Measurements from ENCODE around the gene HRCT1. TPM values are rescaled to one million over a fixed set of nuclear protein-coding genes. Genes with fewer than 3 reads are reported as not detected.

HRCT1 gene
- total RNA-seq, 1 experiment from 2014 or later: not detected

- H3T11ph ChIP-seq (ENCODE audit: low read length): no peak overlapping the region
- no peaks in the 10 kb centered on the region for H3K23me2 ChIP-seq (ENCODE audit: insufficient read length, low read depth, low read length, poor library complexity, severe bottlenecking)
- TF ChIP-seq CTCF (conservative IDR thresholded peaks at IDR 0.05): no peak
- no peaks in the 10 kb centered on the region for H4K20me1 ChIP-seq (ENCODE audit: control insufficient read depth, insufficient read depth, insufficient read length)
- no peak overlapping the region for H3K4me2 ChIP-seq (ENCODE audit: insufficient read depth, insufficient read length, low read length)
- H3K9me3 ChIP-seq (ENCODE audit: control insufficient read depth, low read depth, low read length): no peaks in the 10 kb centered on the region
- H2AFZ ChIP-seq (ENCODE audit: low read length): no peak overlapping the region
- no peak overlapping the region for H3K23ac ChIP-seq (ENCODE audit: insufficient read length, low read depth, low read length)
- H3K56ac ChIP-seq (ENCODE audit: insufficient read length, low read depth, low read length): no peak overlapping the region
- no peaks in the 10 kb centered on the region for H3K36me3 Mint-ChIP-seq (ENCODE audit: insufficient read depth in 1 of 3, low read depth in 3 of 3)
- no peak overlapping the region for H2BK20ac ChIP-seq (ENCODE audit: low read depth, low read length, poor library complexity, severe bottlenecking)
- no peaks in the 10 kb centered on the region for H3K4me1 Mint-ChIP-seq
- H3K4ac ChIP-seq (ENCODE audit: low read depth, low read length): no peak overlapping the region
- no peak for DNase-seq
- H4K91ac ChIP-seq (ENCODE audit: insufficient read length, low read depth, low read length): no peak overlapping the region
- no peak overlapping the region for H3K4me3 Mint-ChIP-seq
- no peak overlapping the region for H2AK5ac ChIP-seq (ENCODE audit: insufficient read length, low read length)
- H3K4me1 ChIP-seq (ENCODE audit: insufficient read depth, low read length): no peaks in the 10 kb centered on the region
- H3K27ac ChIP-seq (ENCODE audit: insufficient read length, low read depth, low read length): no peak overlapping the region
- no peak overlapping the region for H2BK12ac ChIP-seq (ENCODE audit: insufficient read length, low read depth, low read length)
- H4K8ac ChIP-seq (replicated peaks; ENCODE audit: insufficient read length, low read depth, low read length): no peak overlapping the region
- peaks cover 2 to 3% of the 10 kb centered on the region in 2 experiments; a peak in 1 of 5 replicates for H3K9me3 Mint-ChIP-seq
- H3K79me1 ChIP-seq (ENCODE audit: insufficient read depth, low read depth, low read length, poor library complexity, severe bottlenecking): no peaks in the 10 kb centered on the region
- H3K27me3 Mint-ChIP-seq (ENCODE audit: low read depth): peaks cover 59% of the 10 kb centered on the region
- H3K14ac ChIP-seq (ENCODE audit: insufficient read depth, low read length): no peak overlapping the region
- H2BK15ac ChIP-seq (ENCODE audit: low read depth, low read length): no peak overlapping the region
- no peak overlapping the region for H3K9ac ChIP-seq (ENCODE audit: extremely low read depth, insufficient read length, low read length)
- H2BK120ac ChIP-seq (ENCODE audit: low read depth, low read length, poor library complexity, severe bottlenecking): no peak overlapping the region
- no peak overlapping the region for H2BK5ac ChIP-seq (ENCODE audit: insufficient read length, low read length)
- H3K18ac ChIP-seq (ENCODE audit: insufficient read length, low read depth, low read length): no peak overlapping the region
- H3K79me2 ChIP-seq (ENCODE audit: insufficient read depth, low read length): no peaks in the 10 kb centered on the region
- H4K5ac ChIP-seq (ENCODE audit: insufficient read length, low read depth, low read length): no peak overlapping the region
- H3K27me3 ChIP-seq (ENCODE audit: insufficient read depth, low read length): no peaks in the 10 kb centered on the region; the same call in 1 of the 2 replicates
- H3K27ac Mint-ChIP-seq: no peak overlapping the region
- WGBS (ENCODE audit: extremely low coverage, insufficient read length, low lambda C conversion rate): no CpG with 5 or more reads among the region's 8 CpGs
Measured at GRCh38 chr9:35939679-35940250, 33.8 kb downstream of the HRCT1 start.

Measured in H9 (cell line).